Measurements from ENCODE around the gene ISG20L2. TPM values are rescaled to one million over a fixed set of nuclear protein-coding genes. Genes with fewer than 3 reads are reported as not detected.

The ISG20L2 gene
- total RNA-seq, 1 donor from 2014 or later: 32.6 TPM

DNA sequence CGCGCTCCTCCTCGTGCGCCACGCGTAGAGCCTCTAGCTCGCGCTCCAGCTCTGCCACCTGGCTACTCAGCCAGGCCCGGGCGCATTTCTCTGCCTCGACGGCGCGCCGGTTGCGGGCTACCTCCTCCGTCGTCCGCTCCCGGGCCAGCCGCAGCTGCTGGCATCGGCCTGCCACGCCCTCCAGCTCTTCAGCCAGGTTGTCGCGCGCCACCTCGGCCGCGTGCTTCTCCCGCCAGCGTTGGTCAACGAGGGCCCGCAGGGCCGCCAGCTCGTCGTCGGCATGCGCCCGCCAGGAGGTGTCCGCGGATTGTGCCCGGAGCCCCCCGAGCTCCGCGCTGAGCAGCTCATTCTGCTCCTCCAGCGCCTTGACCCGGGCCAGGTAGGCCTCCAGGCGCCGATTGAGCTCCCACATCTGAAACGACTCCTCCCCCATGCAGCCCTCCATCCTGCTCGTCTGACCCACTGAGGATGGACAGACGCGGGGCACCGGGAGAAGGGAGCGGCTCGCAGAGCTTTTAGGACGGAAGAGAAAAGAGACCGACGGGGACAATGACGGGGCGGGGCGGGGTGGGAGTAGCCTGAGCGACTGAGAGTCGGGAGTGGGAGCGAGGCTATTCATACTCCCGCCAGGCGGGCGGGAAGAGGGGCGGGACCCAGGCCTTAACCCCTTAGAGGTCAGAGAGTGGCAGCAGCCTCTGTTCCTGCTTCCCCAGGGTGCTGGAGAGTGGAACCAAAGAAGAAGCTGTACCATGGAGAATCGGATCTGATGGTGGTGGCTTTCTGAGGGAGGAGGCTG is 51.5 kb downstream of the ISG20L2 start, which contains the start of gene NES:
TSS of gene NES (minus strand) at position 588 of the 796 bp plus-strand sequence. CDS start at position 445, 143 bp downstream.
- Mint-ChIP-seq H3K4me3 (ENCODE audit: unreplicated experiment) (peak within 1 kb of the TSS; percentile 97), H3K36me3 (ENCODE audit: unreplicated experiment) (peaks cover 5% of the 10 kb centered on the region), H3K27ac (ENCODE audit: unreplicated experiment) (peak within 1 kb of the TSS; percentile 97), H3K9me3 (ENCODE audit: unreplicated experiment) (peaks cover 28% of the 10 kb centered on the region), H3K27me3 (ENCODE audit: unreplicated experiment) (peaks cover 24% of the 10 kb centered on the region), H3K4me1 (ENCODE audit: low read depth, unreplicated experiment) (peaks cover 35% of the 10 kb centered on the region)
- DNase-seq: peak; percentile 86
- TF ChIP-seq CTCF (IDR thresholded peaks at IDR 0.05; ENCODE audit: partially characterized antibody, unreplicated experiment): no peak

GRCh38 chr1:156676114-156676819 is 52.3 kb downstream of the ISG20L2 start:
- no peak for TF ChIP-seq CTCF (IDR thresholded peaks at IDR 0.05; ENCODE audit: partially characterized antibody, unreplicated experiment)
- peaks cover 13% of the 10 kb centered on the region for H3K36me3 Mint-ChIP-seq (ENCODE audit: unreplicated experiment)
- peaks cover 26% of the 10 kb centered on the region for H3K27me3 Mint-ChIP-seq (ENCODE audit: unreplicated experiment)
- no peak for DNase-seq
- H3K4me1 Mint-ChIP-seq (ENCODE audit: low read depth, unreplicated experiment): peaks cover 41% of the 10 kb centered on the region
- peaks cover 35% of the 10 kb centered on the region for H3K9me3 Mint-ChIP-seq (ENCODE audit: unreplicated experiment)
- peak overlapping the region; percentile 97 for H3K27ac Mint-ChIP-seq (ENCODE audit: unreplicated experiment)
- H3K4me3 Mint-ChIP-seq (ENCODE audit: unreplicated experiment): peak overlapping the region; percentile 97

GRCh38 chr1:156675210-156676113 is 53.1 kb downstream of the ISG20L2 start:
- Mint-ChIP-seq H3K36me3 (ENCODE audit: unreplicated experiment) (peaks cover 16% of the 10 kb centered on the region), H3K4me1 (ENCODE audit: low read depth, unreplicated experiment) (peaks cover 45% of the 10 kb centered on the region), H3K9me3 (ENCODE audit: unreplicated experiment) (peaks cover 37% of the 10 kb centered on the region), H3K27me3 (ENCODE audit: unreplicated experiment) (peaks cover 29% of the 10 kb centered on the region), H3K4me3 (ENCODE audit: unreplicated experiment) (peak overlapping the region; percentile 97), H3K27ac (ENCODE audit: unreplicated experiment) (peak overlapping the region; percentile 97)
- DNase-seq: peak; percentile 73
- no peak for TF ChIP-seq CTCF (IDR thresholded peaks at IDR 0.05; ENCODE audit: partially characterized antibody, unreplicated experiment)

- H3K4me3 Mint-ChIP-seq (ENCODE audit: unreplicated experiment): peak overlapping the region; percentile 97
- peaks cover 37% of the 10 kb centered on the region for H3K27me3 Mint-ChIP-seq (ENCODE audit: unreplicated experiment)
- peaks cover 16% of the 10 kb centered on the region for H3K36me3 Mint-ChIP-seq (ENCODE audit: unreplicated experiment)
- peak overlapping the region; percentile 97 for H3K27ac Mint-ChIP-seq (ENCODE audit: unreplicated experiment)
- peaks cover 54% of the 10 kb centered on the region for H3K4me1 Mint-ChIP-seq (ENCODE audit: low read depth, unreplicated experiment)
- no peak for TF ChIP-seq CTCF (IDR thresholded peaks at IDR 0.05; ENCODE audit: partially characterized antibody, unreplicated experiment)
- peaks cover 37% of the 10 kb centered on the region for H3K9me3 Mint-ChIP-seq (ENCODE audit: unreplicated experiment)
- DNase-seq: peak; percentile 83
Measured at GRCh38 chr1:156673387-156674121, 55.0 kb downstream of the ISG20L2 start.

Other genes with a start within 250 kb of the ISG20L2 start
- gene MEF2D, start 228.0 kb downstream of the ISG20L2 start, total RNA-seq (ENCODE audit: unreplicated experiment): 50.0 TPM
- gene IQGAP3, start 156.2 kb downstream of the ISG20L2 start, total RNA-seq (ENCODE audit: unreplicated experiment): 6.1 TPM
- not detected for gene TTC24, start 149.0 kb downstream of the ISG20L2 start, total RNA-seq (ENCODE audit: unreplicated experiment)
- gene NAXE, start 137.0 kb downstream of the ISG20L2 start, total RNA-seq (ENCODE audit: unreplicated experiment): 44.5 TPM
- gene GPATCH4, start 127.3 kb downstream of the ISG20L2 start, total RNA-seq (ENCODE audit: unreplicated experiment): 13.2 TPM
- gene HAPLN2, start 109.4 kb downstream of the ISG20L2 start, total RNA-seq (ENCODE audit: unreplicated experiment): 0.71 TPM
- gene BCAN, start 86.6 kb downstream of the ISG20L2 start, total RNA-seq (ENCODE audit: unreplicated experiment): 10.3 TPM
- gene NES, start 51.4 kb downstream of the ISG20L2 start, total RNA-seq (ENCODE audit: unreplicated experiment): 375 TPM
- 2.4 TPM for gene CRABP2, start 23.2 kb downstream of the ISG20L2 start, total RNA-seq (ENCODE audit: unreplicated experiment)
- 27.1 TPM for gene METTL25B, start 297 bp downstream of the ISG20L2 start, total RNA-seq (ENCODE audit: unreplicated experiment)
- gene MRPL24, start 12.3 kb upstream of the ISG20L2 start, total RNA-seq (ENCODE audit: unreplicated experiment): 25.1 TPM
- gene HDGF, start 22.9 kb upstream of the ISG20L2 start, total RNA-seq (ENCODE audit: unreplicated experiment): 147 TPM
- 88.8 TPM for gene PRCC, start 38.8 kb upstream of the ISG20L2 start, total RNA-seq (ENCODE audit: unreplicated experiment)
- 0.86 TPM for gene SH2D2A, start 88.1 kb upstream of the ISG20L2 start, total RNA-seq (ENCODE audit: unreplicated experiment)
- 6.9 TPM for gene INSRR, start 130.4 kb upstream of the ISG20L2 start, total RNA-seq (ENCODE audit: unreplicated experiment)
- gene NTRK1, start 132.1 kb upstream of the ISG20L2 start, total RNA-seq (ENCODE audit: unreplicated experiment): 296 TPM
- 1.2 TPM for gene PEAR1, start 165.0 kb upstream of the ISG20L2 start, total RNA-seq (ENCODE audit: unreplicated experiment)
- not detected for gene LRRC71, start 191.9 kb upstream of the ISG20L2 start, total RNA-seq (ENCODE audit: unreplicated experiment)